K562 (cell line): ENCODE results near the gene BNIPL. TPM values are rescaled to one million over a fixed set of nuclear protein-coding genes. Genes with fewer than 3 reads are reported as not detected.
A peak's percentile ranks its signal among the peaks of the same experiment; 100 is the strongest.

Source experiments
- CHAMP1 ChIP-seq: fragments of 450-650 bp; IDR thresholded peaks from 2 replicates; pipeline ENCODE4 v1.6.1; 2016; ENCODE audit warnings: mild to moderate bottlenecking
- COPS2 ChIP-seq: fragments of 450-650 bp; conservative IDR thresholded peaks from 2 replicates; pipeline ENCODE4 v1.6.1; 2016; ENCODE audit warnings: mild to moderate bottlenecking, moderate library complexity
- E2F5 ChIP-seq: sonication (generic); formaldehyde crosslinking; IDR thresholded peaks from 2 replicates; pipeline ENCODE4 v1.8.0; 2022; ENCODE audit warnings: mild to moderate bottlenecking, missing genetic modification reagents
- ETV1 ChIP-seq: fragments of 450-650 bp; conservative IDR thresholded peaks from 2 replicates; pipeline ENCODE4 v1.6.1; 2016; ENCODE audit warnings: missing genetic modification characterization, control low read depth, low read depth, missing compliant biosample characterization
- ETV6 ChIP-seq, 3 experiments: fragments of 150-350 bp in 1 of 3; sonication (generic) in 1 of 3; formaldehyde crosslinking in 1 of 3; IDR thresholded peaks; 2 replicates each; pipeline versions ENCODE4 v1.6.1 to v1.8.0; 2014 to 2022; ENCODE audit warnings: borderline replicate concordance in 2 of 3, low read depth in 2 of 3, antibody characterized with exemption in 1 of 3, low read length in 1 of 3, mild to moderate bottlenecking in 1 of 3, missing genetic modification reagents in 1 of 3
- NCOR1 ChIP-seq: fragments of 450-650 bp; IDR thresholded peaks from 2 replicates; pipeline ENCODE4 v1.6.1; 2016; ENCODE audit warnings: mild to moderate bottlenecking, moderate library complexity
- STAT6 ChIP-seq: sonication (generic); formaldehyde crosslinking; IDR thresholded peaks from 2 replicates; pipeline ENCODE4 v1.8.1; 2023; ENCODE audit warnings: mild to moderate bottlenecking, missing genetic modification reagents
- TBL1XR1 ChIP-seq, 2 experiments: IDR thresholded peaks; 2 replicates each; pipeline ENCODE4 v1.6.1; 2012; ENCODE audit warnings: improper control_type of control experiment in 2 of 2, low read length in 2 of 2, mild to moderate bottlenecking in 1 of 2
- ZNF143 ChIP-seq: sonication (generic); formaldehyde crosslinking; IDR thresholded peaks from 2 replicates; pipeline ENCODE4 v1.9.0; 2022; ENCODE audit warnings: mild to moderate bottlenecking, missing genetic modification reagents
- ZNF146 ChIP-seq: IDR thresholded peaks from one replicate; pipeline ENCODE4 v1.6.1; 2018; ENCODE audit warnings: missing compliant biosample characterization; ENCODE audit not compliant: unreplicated experiment
- ZNF253 ChIP-seq: fragments of 250-450 bp; sonication (Bioruptor Pico); conservative IDR thresholded peaks from 2 replicates; pipeline ENCODE4 v1.6.1; 2021; ENCODE audit warnings: mild to moderate bottlenecking
- ZNF318 ChIP-seq, 2 experiments: fragments of 450-650 bp; IDR thresholded peaks; 2 replicates each; pipeline ENCODE4 v1.6.1; 2016; ENCODE audit warnings: mild to moderate bottlenecking in 2 of 2, borderline replicate concordance in 1 of 2, low read depth in 1 of 2, moderate library complexity in 1 of 2
- polyA plus RNA-seq, 8 experiments: library from polyadenylated mRNA; depleted of rRNA in 4 of 8; stranded (reverse) in 5 of 8; unstranded in 3 of 8; fragments of >200 nt; fragmentation: Nextera tagmentation in 2 of 8; fragmentation: Illumina TruSeq in 1 of 8; extraction: Ambion mirVana in 2 of 8; extraction: Trizol in 1 of 8; gene quantifications; 2 replicates each; pipeline versions ENCODE4 v1.2.1 to v1.2.3, GENCODE V29; 2011 to 2014; ENCODE audit warnings: inconsistent platforms in 1 of 8, missing spikeins in 1 of 8
- total RNA-seq, 7 experiments: library from RNA; depleted of rRNA in 6 of 7; stranded (reverse); fragments of >200 nt in 6 of 7; fragmentation: Illumina TruSeq in 2 of 7; extraction: Trizol in 2 of 7; gene quantifications; 2 replicates each; pipeline versions ENCODE4 v1.2.1 to v1.2.3, GENCODE V29; 2011 to 2021; ENCODE audit warnings: low replicate concordance in 1 of 7

Gene BNIPL
- total and polyA plus RNA-seq, 9 of the 15 experiments (the other 6 are each of a cell fraction or from before 2014, with no cell fraction given) = 0.08 to 1.4 (median 0.68) TPM

GRCh38 chr1:151060007-151060656 lies 23.7 kb downstream of the BNIPL start, which contains the start of gene MLLT11 (continued):
- TF ChIP-seq E2F5 (CRISPR knock-in tag) (no peak), ZNF318 (IDR thresholded peaks at IDR 0.05; ENCODE audit: borderline replicate concordance in 1 of 2, low read depth in 1 of 2) (no peak), ZNF143 (CRISPR knock-in tag) (no peak), TBL1XR1 (IDR thresholded peaks at IDR 0.05; ENCODE audit: low read length in 2 of 2) (no peak), COPS2 (no peak), CHAMP1 (no peak), ZNF146 (CRISPR knock-in tag) (no peak), NCOR1 (0 out of 2 replicates have a peak, but pooled peaks have one; percentile 8), STAT6 (no peak), ETV6 (IDR thresholded peaks at IDR 0.05; ENCODE audit: borderline replicate concordance in 1 of 2, low read depth in 2 of 2, low read length in 1 of 2) (no peak; a peak in 1 of 4 replicates), ETV6 (CRISPR knock-in tag; IDR thresholded peaks at IDR 0.05; ENCODE audit: borderline replicate concordance) (no peak), ZNF253 (CRISPR knock-in tag) (no peak), ETV1 (tag) (no peak)
